Stimulated activated CD4-positive, alpha-beta T cell treated with anti-CD3 and anti-CD28 coated beads, Interleukin-1b, Interleukin-23, amount 100 ng/mL, for 4 hours (primary cell): Measurements from ENCODE around the gene SDK1.

Experiments used
- DNase-seq, 2 donors: peaks; one replicate each; pipeline ENCODE4 v3.0.0-alpha.2; 2020; ENCODE audit warnings: low read depth in 2 of 2

Gene SDK1

DNA sequence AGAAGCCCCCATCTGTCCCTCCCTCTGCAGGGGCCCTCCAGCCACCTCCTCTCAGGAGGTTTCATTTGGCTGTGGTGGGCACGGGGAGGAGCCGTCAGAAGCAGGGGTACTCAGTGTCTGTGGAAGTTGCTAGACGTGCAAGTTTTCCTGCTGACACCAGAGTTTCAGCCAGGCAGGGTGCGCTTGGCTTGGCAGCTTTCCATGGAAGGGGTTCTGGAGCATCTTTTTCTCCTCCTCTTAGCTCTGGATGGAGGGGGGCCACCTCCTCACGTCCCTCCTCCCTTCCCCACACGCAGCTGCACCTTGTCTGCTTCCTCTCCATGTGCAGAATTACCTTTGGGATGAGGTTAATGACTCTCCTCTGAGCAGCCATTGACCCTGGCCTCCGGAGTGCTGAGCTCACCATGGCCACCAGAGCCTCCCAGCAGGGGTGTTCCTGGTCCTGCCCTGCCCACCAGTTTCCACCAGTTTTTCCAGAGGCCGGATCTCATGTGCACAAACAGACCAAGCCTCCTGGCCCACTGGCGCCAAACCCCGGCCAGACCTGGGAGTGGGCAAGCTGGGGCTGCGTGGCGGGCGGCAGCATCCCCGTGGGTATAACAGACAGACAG is 801.3 kb downstream of the SDK1 start:
- DNase-seq = no peak

DNA sequence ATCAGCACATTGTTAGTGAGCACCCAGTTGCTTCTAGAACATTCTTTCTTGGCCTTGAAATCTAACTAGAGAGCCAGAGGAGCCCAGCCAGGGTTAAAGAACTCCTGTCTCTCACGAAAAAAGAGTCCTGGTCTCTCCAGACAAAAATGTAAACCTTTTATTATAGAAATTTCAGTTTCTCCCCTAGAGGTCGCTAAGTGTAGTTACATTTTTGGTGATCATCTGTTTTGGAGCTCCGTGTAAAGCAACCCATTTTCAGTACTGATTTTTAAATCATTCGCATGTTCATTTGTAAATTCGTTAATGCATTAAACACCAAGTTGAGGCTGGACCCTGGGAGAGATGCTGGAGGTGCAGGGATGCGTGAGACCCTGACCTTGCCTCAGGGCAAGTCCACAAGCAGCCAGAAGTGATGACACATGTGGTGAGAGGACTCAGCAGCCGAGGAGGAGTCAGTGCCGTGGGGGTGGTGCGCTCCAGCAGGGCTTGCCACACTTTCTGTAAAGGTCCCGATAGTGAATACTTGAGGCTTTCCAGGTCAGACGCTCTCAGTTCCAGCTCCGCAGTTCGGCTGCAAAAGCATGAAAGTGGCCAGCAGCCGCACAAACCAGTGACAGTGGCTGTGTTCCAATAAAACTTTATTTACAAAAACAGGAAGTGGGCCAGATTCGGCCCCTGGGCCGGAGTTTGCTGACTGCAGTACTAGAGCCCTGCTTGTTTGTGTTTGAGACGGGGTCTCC is 802.5 kb downstream of the SDK1 start:
- no peak for DNase-seq

DNA sequence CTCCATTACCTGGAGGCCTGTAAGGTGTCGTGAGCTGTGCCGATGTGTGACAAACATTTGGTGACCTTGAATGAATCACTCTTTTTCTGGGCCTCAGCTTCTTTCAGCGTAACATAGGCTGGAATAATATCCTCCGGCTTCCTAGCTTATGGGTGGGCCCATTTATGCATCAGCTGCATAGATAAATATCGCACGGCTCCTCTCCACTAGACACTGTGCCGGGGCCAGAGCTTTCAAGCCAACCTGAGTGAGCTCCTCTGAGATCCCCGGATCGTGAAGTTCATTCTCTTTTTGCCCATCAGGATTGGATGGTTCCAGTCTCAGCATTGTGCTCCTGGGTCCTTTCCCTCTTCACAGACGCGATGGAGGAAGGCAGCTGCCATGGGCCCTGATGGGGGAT is 806.8 kb downstream of the SDK1 start:
- DNase-seq = no peak

DNA sequence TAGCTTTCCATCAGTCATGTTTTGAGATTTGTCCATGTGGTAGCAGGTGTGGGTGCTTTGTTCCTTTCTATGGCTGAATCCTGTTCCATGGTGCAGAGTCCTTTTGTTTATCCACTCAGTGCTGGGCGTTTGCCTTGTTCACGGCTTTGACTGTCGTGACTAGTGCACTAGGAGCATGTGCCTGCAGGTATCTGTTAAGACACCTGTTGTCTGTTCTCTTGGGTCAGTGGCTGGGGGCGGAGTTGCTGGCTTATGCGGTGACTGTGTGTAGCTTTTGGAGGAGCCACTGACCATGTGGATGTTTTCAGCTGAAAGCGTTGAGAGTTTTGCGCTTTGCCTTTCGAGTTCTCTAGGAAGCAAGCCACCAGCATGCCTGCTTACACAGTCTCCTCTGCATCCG is 807.9 kb downstream of the SDK1 start:
- no peak for DNase-seq

DNA sequence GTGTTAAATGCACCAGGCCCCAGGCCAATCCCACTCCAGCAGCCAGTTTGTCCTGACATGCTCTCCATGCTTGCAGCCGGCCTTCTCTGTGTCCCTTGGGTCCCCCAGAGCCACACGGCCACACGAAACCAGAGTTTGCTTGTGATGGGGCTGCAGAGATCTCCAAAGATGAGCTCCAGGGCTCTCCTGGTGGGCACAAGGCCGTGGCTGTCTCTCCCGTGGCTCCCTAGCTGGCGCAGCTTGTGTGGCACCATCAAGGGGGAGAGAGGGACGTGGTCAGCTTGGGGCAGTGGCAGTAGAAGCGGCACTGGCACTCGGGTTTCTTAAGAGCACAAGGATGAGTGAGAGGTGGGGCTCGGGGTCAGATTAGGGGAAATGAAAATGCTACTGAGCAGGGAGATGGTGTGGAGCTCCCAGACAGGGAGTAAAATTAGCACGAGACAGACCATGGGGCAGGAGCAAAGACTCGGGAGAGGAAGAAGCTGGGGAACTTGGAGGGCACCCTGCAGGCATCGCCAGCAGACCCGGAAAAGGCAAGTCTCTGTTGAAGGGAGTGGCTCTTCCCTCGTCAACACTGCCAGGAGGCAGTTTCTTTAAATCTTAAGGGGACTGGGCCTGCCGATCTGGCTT is 808.5 kb downstream of the SDK1 start:
- no peak for DNase-seq

DNA sequence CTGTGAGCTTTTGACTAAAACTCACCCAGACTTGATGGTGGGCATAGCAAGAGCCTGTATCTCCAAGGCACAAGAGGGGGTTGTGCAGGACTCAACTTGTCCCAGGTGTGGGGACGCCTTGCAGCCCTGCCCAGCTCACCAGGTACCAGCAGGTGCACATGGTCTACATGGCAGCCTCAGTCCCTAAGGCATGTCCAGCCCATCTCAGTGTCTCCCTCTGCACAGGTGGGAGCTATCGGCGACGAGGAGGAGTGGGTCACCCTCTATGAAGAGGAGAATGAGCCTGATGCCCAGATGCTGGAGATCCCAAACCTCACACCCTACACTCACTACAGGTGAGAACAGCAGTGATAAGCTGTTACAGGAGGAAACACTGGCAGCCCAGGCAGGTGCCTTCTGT is 809.4 kb downstream of the SDK1 start:
- DNase-seq = no peak

DNA sequence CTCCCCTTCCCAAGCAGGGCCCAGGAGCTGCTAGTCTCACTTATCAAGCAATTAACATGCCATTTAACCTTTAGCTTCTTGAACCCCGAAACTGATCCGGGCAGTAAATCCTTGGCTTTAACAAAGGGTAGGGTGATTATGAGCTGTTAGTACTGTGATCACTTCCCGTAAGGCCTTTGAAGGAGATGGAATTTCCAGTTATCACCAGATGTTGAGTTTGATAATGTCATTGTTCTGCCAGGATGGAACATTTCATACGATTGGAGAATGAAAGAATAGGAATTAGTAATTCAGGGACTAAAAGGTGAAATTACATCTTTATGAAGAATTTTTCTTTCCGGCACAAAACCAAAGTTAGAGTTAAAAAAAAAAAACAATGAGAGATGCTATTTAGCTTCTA is 810.1 kb downstream of the SDK1 start:
- DNase-seq = no peak

DNA sequence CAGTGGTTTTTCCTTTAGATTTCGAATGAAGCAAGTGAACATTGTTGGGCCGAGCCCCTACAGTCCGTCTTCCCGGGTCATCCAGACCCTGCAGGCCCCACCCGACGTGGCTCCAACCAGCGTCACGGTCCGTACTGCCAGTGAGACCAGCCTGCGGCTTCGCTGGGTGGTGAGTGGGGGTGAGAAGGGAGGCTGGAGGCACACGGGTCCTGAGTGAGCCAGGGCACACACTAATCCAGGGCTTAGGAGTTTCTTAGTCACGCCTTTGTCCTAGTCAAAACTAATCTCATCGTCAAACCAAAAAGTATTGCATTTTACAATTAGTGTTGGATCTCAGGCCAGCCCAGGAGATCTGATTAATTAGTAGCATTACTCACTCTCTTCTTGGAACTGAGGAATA is 812.2 kb downstream of the SDK1 start:
- DNase-seq = no peak

DNA sequence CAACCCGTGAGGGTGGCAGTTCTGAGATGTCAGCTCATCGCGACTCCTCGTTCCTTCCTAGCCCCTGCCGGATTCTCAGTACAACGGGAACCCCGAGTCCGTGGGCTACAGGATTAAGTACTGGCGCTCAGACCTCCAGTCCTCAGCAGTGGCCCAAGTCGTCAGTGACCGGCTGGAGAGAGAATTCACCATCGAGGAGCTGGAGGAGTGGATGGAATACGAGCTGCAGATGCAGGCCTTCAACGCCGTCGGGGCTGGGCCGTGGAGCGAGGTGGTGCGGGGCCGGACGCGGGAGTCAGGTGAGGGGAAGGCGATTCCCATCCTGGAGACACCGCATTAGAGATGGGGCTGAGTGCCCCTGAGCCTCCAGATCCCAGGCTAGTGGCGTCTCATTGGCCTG is 812.9 kb downstream of the SDK1 start:
- no peak for DNase-seq

DNA sequence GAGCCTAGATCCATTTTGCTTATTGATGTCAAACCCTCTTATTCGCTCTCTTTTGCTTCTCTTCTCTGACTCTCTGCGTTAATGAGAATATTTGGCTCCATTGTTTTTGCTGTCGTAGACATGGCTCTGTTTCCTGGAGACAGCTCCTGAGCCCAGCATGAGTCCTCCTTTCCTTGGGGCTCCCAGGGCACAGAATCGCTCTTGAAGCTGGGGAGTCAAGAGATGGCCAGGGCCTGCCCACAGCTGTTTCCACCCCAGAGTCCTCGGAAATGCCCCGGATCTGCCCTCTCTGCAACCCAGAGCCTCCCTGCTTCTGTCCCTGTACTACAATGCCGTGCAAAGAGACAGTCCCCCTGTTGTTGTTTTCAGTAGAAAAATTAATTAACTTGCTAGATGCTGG is 814.4 kb downstream of the SDK1 start:
- DNase-seq = no peak

DNA sequence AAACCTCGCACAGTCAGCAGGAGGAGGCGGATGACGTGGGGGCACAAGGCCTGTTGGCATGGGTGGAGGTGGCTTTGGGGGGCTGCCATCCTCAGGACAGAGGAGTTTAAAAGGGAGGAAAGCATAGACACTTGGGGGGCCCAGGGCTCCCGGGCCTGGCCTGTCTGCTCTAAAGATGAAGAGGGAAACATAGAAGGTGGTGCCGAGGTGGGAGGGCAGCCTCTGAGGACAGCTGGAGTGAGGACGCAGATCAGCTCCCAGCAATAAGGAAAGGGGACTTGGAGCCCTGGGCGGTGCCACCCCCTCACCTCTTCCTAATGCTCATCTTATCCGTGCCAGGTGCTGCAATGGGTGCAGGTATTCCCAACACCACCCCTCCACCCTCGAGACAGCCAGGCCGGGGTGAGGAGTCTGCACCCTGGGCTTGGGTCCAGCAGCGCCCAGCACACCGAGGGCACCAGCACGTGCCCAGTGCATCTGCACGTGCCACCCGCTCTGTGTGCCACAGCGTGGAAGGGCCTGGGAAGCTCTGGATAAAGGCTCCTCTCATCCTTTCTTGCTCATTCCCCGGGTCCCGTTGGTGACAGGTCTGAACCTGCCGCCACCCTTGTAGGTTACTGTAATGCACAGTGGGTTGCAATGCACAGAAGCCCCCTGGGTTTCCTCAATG is 815.0 kb downstream of the SDK1 start:
- DNase-seq = no peak

DNA sequence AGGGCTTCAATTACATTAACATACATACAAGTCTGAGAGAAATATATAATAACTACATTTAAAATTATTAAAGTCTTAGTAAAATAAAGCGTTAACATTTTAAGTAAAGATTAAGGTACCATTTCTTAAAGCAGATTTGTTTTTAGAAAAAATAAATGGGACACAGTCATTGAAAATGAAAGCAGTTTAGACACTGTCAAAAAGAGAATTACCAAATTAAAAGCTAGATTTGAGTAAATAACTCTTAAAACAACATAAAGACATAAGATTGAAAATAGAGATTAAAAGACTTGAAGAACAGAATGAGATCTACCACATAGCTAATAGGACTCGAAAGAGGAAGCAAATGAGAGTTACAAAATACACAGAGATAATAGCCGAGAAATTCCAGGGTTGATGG is 818.8 kb downstream of the SDK1 start:
- DNase-seq = no peak

DNA sequence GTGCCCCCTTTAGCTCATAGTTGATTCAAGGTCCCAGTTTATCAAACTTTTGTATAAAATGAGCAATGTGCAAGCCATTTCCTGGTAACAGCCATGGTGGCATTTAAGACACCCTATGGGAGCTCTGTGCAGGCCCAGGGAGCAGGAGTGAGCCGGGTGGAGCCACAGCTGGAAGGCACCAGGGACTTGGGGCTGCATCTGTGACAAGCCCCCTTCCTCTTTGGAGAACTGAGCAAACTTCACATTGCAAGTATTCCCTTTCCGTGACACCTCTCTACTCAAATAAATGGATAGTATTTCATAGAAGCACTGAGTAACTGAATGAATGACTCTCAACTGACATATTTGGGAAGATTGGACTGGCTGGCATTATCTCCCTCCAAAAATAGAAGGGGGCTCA is 822.3 kb downstream of the SDK1 start:
- DNase-seq = no peak

DNA sequence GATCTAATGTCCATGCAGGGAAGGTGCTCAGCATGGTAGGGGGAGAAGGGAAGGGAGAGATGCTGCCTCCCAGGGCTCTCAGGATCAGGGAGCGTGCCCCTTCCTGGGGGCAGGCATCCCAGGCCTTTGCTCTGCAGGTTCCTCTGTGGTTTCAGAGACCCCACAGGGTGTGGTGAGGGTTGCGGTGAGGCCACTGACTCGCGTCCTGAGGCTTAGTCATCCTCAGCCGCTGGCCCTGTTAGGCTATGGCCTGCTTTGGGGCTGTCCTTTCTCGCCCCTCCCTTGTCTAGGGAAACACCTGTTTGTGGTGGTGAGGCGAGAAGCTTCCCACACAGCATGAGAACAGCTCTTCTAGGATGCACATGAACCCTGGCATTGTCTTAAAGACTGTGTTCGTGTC is 822.8 kb downstream of the SDK1 start:
- no peak for DNase-seq

DNA sequence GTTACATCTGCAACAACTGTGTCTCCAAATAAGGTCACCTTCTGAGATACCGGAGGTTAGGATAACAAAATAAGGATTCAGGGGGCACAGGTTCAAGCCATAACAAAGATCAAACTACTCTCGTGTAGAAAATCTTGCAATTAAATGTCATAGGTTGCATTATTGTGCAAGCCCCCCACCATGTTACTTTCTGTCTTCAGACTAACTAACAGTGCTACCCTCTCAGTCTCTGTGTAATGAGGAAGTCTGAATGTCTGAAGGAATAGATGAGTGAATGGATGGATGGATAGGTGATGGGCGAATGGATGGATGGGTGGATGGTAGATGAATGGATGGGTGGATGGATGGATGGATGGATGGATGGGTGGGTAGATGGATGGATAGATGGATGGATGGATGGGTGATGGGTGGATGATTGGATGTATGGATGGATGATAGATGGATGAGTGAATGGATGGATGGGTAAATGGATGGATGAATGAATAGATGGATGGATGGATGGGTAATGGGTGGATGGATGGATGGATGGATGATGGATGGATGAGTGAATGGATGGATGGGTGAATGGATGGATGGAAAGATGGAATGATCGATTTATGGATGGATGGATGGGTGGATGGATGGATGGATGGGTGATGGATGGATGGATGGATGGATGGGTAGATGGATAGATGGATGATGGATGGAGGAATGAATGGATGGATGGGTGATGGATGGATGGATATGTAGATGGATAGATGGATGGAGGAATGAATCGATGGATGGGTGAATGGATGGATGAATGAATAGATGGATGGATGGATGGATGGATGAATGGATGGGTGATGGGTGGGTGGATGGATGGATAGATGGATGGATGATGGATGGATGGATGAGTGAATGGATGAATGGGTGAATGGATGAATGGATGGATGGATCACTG is 823.8 kb downstream of the SDK1 start:
- no peak for DNase-seq

DNA sequence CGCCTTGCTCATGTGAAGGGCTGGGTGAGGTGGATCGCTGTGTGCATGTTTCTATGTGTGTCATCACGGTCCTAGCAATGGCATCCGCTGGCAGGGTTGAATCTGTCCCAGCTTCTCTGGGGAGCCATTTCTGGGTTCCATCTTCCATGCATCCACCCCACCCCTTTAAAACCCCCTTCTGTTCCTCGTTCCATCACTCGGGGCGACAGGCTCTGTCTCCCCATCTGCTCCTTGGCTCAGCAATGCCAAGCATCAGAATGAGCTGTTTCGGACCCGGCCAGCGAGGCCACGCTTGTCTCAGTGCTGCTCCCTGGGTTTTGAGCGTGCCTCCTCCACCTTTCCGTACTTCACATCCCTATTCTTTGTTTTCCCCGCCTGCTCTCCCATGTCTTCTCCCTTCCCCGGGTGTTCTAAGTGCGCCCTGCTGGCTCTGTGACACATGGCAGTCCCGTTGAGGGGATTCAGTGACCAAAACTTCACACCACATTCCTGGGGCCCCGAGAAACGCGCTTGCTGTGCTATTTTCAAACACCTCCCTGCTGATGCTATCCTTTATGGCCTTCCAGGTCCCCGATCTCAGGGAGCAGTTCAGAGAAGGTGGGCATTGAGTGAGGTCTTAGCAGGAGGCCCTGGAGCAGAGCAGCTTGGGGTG is 827.0 kb downstream of the SDK1 start:
- DNase-seq = no peak

DNA sequence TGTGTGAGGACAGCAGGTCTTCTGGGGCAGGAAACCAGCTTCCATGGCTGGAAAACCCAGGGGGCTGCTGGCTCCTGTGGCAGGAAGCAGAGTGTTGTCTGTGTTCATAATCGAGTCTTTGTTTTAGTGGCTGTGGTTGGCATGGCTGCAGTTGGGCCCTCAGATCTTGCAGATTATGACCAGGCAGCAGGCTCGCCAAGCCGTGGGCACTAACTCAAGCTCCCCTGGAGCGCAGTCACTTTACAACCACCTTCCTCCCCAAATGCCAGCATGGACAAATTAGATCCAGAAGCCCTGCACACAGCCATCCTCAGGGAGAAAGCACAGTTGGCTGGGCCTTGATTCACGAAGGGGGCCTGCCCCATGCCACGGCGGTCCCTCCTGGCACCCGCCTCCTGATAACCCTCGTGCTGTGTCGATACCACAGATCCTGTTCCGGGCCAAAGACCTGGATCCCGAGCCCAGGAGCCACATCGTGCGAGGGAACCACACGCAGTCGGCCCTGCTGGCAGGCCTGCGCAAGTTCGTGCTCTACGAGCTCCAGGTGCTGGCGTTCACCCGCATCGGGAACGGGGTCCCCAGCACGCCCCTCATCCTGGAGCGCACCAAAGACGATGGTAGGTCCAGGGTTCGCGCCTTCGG is 828.5 kb downstream of the SDK1 start:
- no peak for DNase-seq

DNA sequence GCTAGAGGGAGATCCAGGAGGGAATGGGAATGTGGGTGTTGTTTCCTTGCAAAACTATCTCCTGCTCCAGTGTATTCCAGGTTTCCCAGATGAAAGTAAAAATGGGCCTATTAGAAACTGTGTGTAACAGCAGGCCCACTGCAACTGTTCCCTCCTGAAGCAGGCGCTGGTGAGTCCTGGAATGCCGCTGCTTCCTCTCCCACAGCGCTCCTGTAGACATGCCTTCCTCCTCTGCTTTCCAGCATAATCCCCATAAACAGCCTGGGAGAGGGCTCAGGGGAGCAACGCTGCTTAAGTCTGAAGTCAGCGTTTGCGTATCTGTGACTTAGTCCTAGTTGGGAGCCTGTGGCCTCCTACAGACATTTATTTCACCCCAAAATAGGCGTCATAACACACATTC is 830.0 kb downstream of the SDK1 start:
- no peak for DNase-seq

DNA sequence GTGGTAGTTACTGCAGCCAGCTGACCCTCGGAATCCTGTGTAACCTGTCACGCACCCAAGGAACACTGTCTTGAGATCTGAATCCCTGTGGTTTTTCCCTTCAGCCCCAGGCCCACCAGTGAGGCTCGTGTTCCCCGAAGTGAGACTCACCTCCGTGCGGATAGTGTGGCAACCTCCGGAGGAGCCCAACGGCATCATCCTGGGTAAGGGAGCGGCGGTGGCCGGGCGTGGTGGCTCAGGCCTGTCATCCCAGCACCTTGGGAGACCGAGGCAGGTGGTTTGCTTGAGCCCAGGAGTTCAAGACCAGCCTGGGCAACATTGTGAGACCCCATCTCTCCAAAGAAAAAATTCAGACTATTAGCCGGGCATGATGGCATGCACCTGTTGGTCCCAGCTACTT is 831.2 kb downstream of the SDK1 start:
- no peak for DNase-seq

DNA sequence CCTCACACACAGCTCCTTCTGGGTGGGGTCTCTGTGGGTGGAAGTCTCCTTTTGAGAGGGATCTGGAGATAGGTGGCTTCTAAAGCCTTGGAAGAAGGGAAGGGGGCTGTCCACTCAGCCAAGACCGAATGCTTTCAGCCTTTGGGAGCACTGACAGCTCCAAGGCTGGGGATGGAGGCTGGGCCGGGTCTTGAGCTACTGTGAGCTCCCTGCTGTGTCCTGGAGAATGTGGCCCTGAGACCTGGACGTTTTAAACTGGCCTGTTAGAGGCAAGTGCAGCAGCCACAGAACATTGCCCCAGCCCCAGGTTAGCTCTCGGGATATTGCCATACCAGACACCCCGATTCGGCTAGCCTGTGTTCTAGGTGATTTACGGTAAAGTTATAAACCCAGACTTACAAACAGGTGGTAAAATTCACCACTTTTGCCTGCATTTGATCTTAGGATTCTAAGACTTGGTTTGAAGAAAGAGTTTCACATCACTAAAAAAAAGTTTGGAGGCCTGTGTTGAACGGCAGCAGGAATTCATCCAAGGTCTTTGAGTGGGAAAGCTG is 832.5 kb downstream of the SDK1 start:
- no peak for DNase-seq
